Measurements from ENCODE around the gene SRPRB.

The SRPRB gene

GRCh38 chr3:133824961-133825485, 19.4 kb downstream of the SRPRB start:
- TF ChIP-seq CTCF (IDR thresholded peaks at IDR 0.05; ENCODE audit: insufficient read depth, low read length, poor library complexity, severe bottlenecking): no peak
- H3K27me3 ChIP-seq (replicated peaks; ENCODE audit: control insufficient read depth, insufficient read depth, low read length): no peaks in the 10 kb centered on the region
- DNase-seq (ENCODE audit: extremely low read depth, insufficient read length): no peak
- peaks cover 31% of the 10 kb centered on the region for H3K36me3 ChIP-seq (ENCODE audit: control insufficient read depth, insufficient read depth, low read length)
- no peak overlapping the region for H3K4me3 ChIP-seq (replicated peaks; ENCODE audit: low read depth, low read length)

DNA sequence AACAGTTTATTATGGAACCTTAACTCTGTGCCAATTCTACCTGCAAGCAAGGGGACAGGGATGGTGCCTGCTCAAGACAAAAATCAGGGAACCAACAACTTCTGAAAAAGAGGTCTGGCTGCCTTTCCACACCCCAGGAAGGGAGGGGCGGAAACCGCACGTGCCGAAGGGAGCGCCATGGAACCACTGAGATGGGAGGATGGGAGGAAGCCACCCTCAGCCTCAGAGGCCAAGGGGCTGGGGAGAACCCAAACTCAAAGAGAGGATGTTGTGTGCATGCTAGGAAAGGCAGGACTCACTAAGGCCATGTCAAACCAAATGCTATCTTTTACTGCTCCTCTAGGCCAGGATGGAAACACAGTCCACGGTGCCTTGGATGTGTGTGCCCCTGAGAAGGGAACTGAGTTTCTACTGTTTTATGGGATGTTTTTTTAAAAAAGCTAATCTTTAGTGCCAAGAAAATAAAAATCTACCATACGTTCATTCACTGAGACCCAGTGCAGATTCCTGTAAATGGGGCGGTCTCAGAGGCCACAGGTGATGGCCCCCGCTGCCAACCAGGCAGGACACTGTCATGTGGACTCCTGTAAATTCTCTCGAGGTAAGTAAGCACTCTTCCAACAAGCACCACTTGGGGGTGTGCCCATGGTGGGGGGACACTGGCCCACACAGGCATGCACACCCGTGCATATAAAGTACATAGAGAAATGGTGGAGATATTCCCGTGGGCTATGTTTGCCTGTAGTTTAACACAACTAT, 20.5 kb downstream of the SRPRB start:
- Histone ChIP-seq H3K36me3 (ENCODE audit: control insufficient read depth, insufficient read depth, low read length) (peaks cover 21% of the 10 kb centered on the region), H3K27me3 (replicated peaks; ENCODE audit: control insufficient read depth, insufficient read depth, low read length) (no peaks in the 10 kb centered on the region; the same call in 1 of the 2 replicates), H3K4me3 (replicated peaks; ENCODE audit: low read depth, low read length) (no peak overlapping the region)
- no peak for DNase-seq (ENCODE audit: extremely low read depth, insufficient read length)
- no peak for TF ChIP-seq CTCF (IDR thresholded peaks at IDR 0.05; ENCODE audit: insufficient read depth, low read length, poor library complexity, severe bottlenecking)

DNA sequence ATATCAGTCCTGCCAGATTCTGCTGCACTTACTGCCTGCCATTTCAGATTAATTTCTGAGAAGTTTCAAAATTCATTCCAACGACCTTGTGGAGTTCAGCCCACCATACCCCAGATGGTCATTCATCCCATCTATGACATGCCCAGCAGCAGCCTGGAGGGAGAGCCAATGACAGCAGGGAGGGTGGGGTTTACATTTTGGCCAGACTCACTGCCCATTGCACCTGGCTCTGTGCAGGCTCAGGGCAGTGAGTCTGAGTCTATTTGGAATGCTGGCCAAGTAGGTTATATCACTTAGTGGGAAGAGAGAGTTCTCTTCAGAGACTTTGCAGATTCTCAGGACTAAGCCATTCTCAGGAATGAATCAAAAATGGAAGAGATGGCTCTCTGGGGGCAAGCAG, 21.5 kb downstream of the SRPRB start:
- Histone ChIP-seq H3K36me3 (ENCODE audit: control insufficient read depth, insufficient read depth, low read length) (peaks cover 13% of the 10 kb centered on the region), H3K27me3 (replicated peaks; ENCODE audit: control insufficient read depth, insufficient read depth, low read length) (no peaks in the 10 kb centered on the region; the same call in 1 of the 2 replicates), H3K4me3 (replicated peaks; ENCODE audit: low read depth, low read length) (no peak overlapping the region)
- no peak for TF ChIP-seq CTCF (IDR thresholded peaks at IDR 0.05; ENCODE audit: insufficient read depth, low read length, poor library complexity, severe bottlenecking)
- DNase-seq (ENCODE audit: extremely low read depth, insufficient read length): no peak

GRCh38 chr3:133827684-133828083, 22.1 kb downstream of the SRPRB start:
- Histone ChIP-seq H3K4me3 (replicated peaks; ENCODE audit: low read depth, low read length) (no peak overlapping the region), H3K27me3 (replicated peaks; ENCODE audit: control insufficient read depth, insufficient read depth, low read length) (no peaks in the 10 kb centered on the region; the same call in 1 of the 2 replicates), H3K36me3 (ENCODE audit: control insufficient read depth, insufficient read depth, low read length) (peaks cover 12% of the 10 kb centered on the region)
- no peak for TF ChIP-seq CTCF (IDR thresholded peaks at IDR 0.05; ENCODE audit: insufficient read depth, low read length, poor library complexity, severe bottlenecking)
- no peak for DNase-seq (ENCODE audit: extremely low read depth, insufficient read length)

GRCh38 chr3:133828576-133829309, 23.1 kb downstream of the SRPRB start:
- no peaks in the 10 kb centered on the region; the same call in 1 of the 2 replicates for H3K27me3 ChIP-seq (replicated peaks; ENCODE audit: control insufficient read depth, insufficient read depth, low read length)
- TF ChIP-seq CTCF (IDR thresholded peaks at IDR 0.05; ENCODE audit: insufficient read depth, low read length, poor library complexity, severe bottlenecking): no peak
- no peak for DNase-seq (ENCODE audit: extremely low read depth, insufficient read length)
- H3K4me3 ChIP-seq (replicated peaks; ENCODE audit: low read depth, low read length): no peak overlapping the region
- H3K36me3 ChIP-seq (ENCODE audit: control insufficient read depth, insufficient read depth, low read length): peaks cover 7% of the 10 kb centered on the region
